Panc1 (cell line): ENCODE data around the gene MYO7A. TPM values are rescaled to one million over a fixed set of nuclear protein-coding genes. Genes with fewer than 3 reads are reported as not detected.

Experiments
- ATAC-seq: fragments of 200-7000 bp; cut with Tn5 transposase; 2 replicates; pipeline ENCODE4 v1.9.1; 2020; ENCODE audit warnings: mild to moderate bottlenecking, moderate library complexity
- BruUV-seq: library from RNA; stranded (reverse); fragments of 400-500 nt; replicated peaks from 2 replicates; lab custom pipeline; 2021; lab: Mats Ljungman, UMichigan
- CTCF ChIA-PET: fragments of 300-600 bp; sonication (Branson Sonifier 250); formaldehyde crosslinking; loops from one replicate; lab custom pipeline; 2022; ENCODE audit warnings: antibody characterized with exemption; lab: Charles Lee
- POLR2A ChIA-PET: fragments of 300-600 bp; sonication (Branson Sonifier 250); formaldehyde crosslinking; loops from one replicate; lab custom pipeline; 2022; ENCODE audit warnings: antibody characterized with exemption; lab: Charles Lee
- DNase-seq: peaks from one replicate; pipeline ENCODE4 v3.0.0-alpha.2; 2010; ENCODE audit warnings: low read depth, low spot score
- H3K27ac ChIP-seq: 2 replicates; pipeline ENCODE4 v1.5.1; 2011; ENCODE audit warnings: mild to moderate bottlenecking, low read length, inconsistent platforms
- H3K27me3 ChIP-seq: fragments of 200-500 bp; sonication (Bioruptor generic); 2 replicates; pipeline ENCODE4 v1.6.0; 2014; ENCODE audit warnings: low read length, inconsistent platforms; ENCODE audit not compliant: control insufficient read depth, insufficient read depth
- H3K36me3 ChIP-seq: fragments of 200-500 bp; sonication (Bioruptor generic); 2 replicates; pipeline ENCODE4 v1.5.1; 2014; ENCODE audit warnings: inconsistent platforms, mild to moderate bottlenecking, low read length, moderate library complexity; ENCODE audit not compliant: control insufficient read depth, insufficient read depth
- H3K4me1 ChIP-seq: 2 replicates; pipeline ENCODE4 v1.5.1; 2011; ENCODE audit warnings: inconsistent platforms, mild to moderate bottlenecking, low read length, moderate library complexity; ENCODE audit not compliant: control insufficient read depth, insufficient read depth
- H3K4me3 ChIP-seq, 2 experiments: 2 replicates each; pipeline ENCODE4 v1.5.1; 2011 to 2012; ENCODE audit warnings: low read depth in 2 of 2, low read length in 2 of 2, mild to moderate bottlenecking in 2 of 2, inconsistent platforms in 1 of 2, moderate library complexity in 1 of 2
- H3K9me3 ChIP-seq: fragments of 200-500 bp; sonication (Bioruptor generic); 2 replicates; pipeline ENCODE4 v1.5.1; 2014; ENCODE audit warnings: low read depth, mild to moderate bottlenecking, inconsistent platforms, low read length, moderate library complexity; ENCODE audit not compliant: control insufficient read depth, insufficient read depth
- CTCF ChIP-seq: fragments of 450-650 bp; IDR thresholded peaks from 2 replicates; pipeline ENCODE4 v1.5.1; 2017; ENCODE audit warnings: mild to moderate bottlenecking
- POLR2AphosphoS5 ChIP-seq: IDR thresholded peaks from 2 replicates; pipeline ENCODE4 v1.6.1; 2012; ENCODE audit warnings: mild to moderate bottlenecking, low read depth, low read length, moderate library complexity
- REST ChIP-seq, 2 experiments: IDR thresholded peaks; 2 replicates each; pipeline ENCODE4 v1.6.1; 2011 to 2012; ENCODE audit warnings: low read depth in 2 of 2, control low read depth in 1 of 2, low read length in 1 of 2, mild to moderate bottlenecking in 1 of 2, moderate library complexity in 1 of 2; ENCODE audit not compliant: insufficient read depth in 1 of 2
- SIN3A ChIP-seq: IDR thresholded peaks from 2 replicates; pipeline ENCODE4 v1.6.1; 2012; ENCODE audit warnings: low read depth, mild to moderate bottlenecking, low read length, moderate library complexity, borderline replicate concordance; ENCODE audit not compliant: insufficient read depth
- TCF7L2 ChIP-seq: IDR thresholded peaks from 2 replicates; pipeline ENCODE4 v1.6.1; 2011; ENCODE audit warnings: mild to moderate bottlenecking, low read depth, low read length, inconsistent platforms
- in situ Hi-C: cut with HindIII; loops from 2 replicates; pipeline ENCODE4 v1.10.0; 2016; ENCODE audit warnings: low sequenced_read_pairs, low pct_unique_long_range_greater_than_20kb
- intact Hi-C: fragments of 100-400 bp; cut with micrococcal nuclease; formaldehyde crosslinking; loops from one replicate; pipeline ENCODE4 v1.10.0; 2022; ENCODE audit not compliant: unreplicated experiment
- total RNA-seq: library from RNA; stranded (reverse); gene quantifications from one replicate; pipeline ENCODE4 v1.2.1, GENCODE V29; 2021; ENCODE audit not compliant: unreplicated experiment

MYO7A gene
- total RNA-seq, 1 experiment from 2014 or later: 1.3 TPM

- no peaks in the 10 kb centered on the region for H3K27me3 ChIP-seq
- H3K4me1 ChIP-seq: no peaks in the 10 kb centered on the region
- no peak for ATAC-seq
- no peak overlapping the region for H3K27ac ChIP-seq
- no peak for TF ChIP-seq REST (IDR thresholded peaks at IDR 0.05; ENCODE audit: insufficient read depth in 1 of 2, low read depth in 2 of 2, low read length in 1 of 2)
- TF ChIP-seq POLR2AphosphoS5: no peak
- TF ChIP-seq CTCF: no peak
- no peak for TF ChIP-seq TCF7L2
- no peak for TF ChIP-seq SIN3A
- CTCF ChIA-PET: no interaction called here
- DNase-seq: no peak
- BruUV-seq: no TSS peak
- POLR2A ChIA-PET: interaction anchor here (0.6 kb wide), 1 partner anchor 417 kb away, joined by 5 read pairs; no protein-coding TSS in a partner anchor
- in situ Hi-C loops: no loop called here
- H3K36me3 ChIP-seq: no peaks in the 10 kb centered on the region
- intact Hi-C loops: no loop called here
- no peaks in the 10 kb centered on the region for H3K9me3 ChIP-seq
- H3K4me3 ChIP-seq: no peak overlapping the region
These were observed 50.1 kb downstream of the MYO7A start for GRCh38 chr11:77178150-77178549.

- H3K27me3 ChIP-seq: no peaks in the 10 kb centered on the region
- H3K4me1 ChIP-seq: no peaks in the 10 kb centered on the region
- H3K9me3 ChIP-seq: no peaks in the 10 kb centered on the region
- in situ Hi-C loops (no loop called here), intact Hi-C loops (no loop called here)
- no peak overlapping the region for H3K27ac ChIP-seq
- TF ChIP-seq REST (IDR thresholded peaks at IDR 0.05; ENCODE audit: insufficient read depth in 1 of 2, low read depth in 2 of 2, low read length in 1 of 2) (no peak), TCF7L2 (no peak), POLR2AphosphoS5 (no peak), SIN3A (no peak), CTCF (no peak)
- BruUV-seq: no TSS peak
- DNase-seq (no peak), ATAC-seq (no peak)
- POLR2A ChIA-PET: no interaction called here
- H3K4me3 ChIP-seq: no peak overlapping the region
- CTCF ChIA-PET: no interaction called here
- H3K36me3 ChIP-seq: no peaks in the 10 kb centered on the region
These were observed 51.0 kb downstream of the MYO7A start for GRCh38 chr11:77179048-77179447.
